MCF 10A (cell line): ENCODE results near the gene AUTS2. TPM values are rescaled to one million over a fixed set of nuclear protein-coding genes. Genes with fewer than 3 reads are reported as not detected.

ENCODE experiments used
- BruUV-seq: library from RNA; stranded (reverse); fragments of 400-500 nt; replicated peaks from 2 replicates; lab custom pipeline; 2021; lab: Mats Ljungman, UMichigan
- CTCF ChIA-PET: fragments of 300-600 bp; sonication (Branson Sonifier 250); formaldehyde crosslinking; extraction: SDS; loops from one replicate; lab custom pipeline; 2021; ENCODE audit warnings: antibody characterized with exemption, inconsistent platforms; lab: Yijun Ruan, JAX
- POLR2A ChIA-PET: fragments of 300-600, 350-650 bp; sonication (Branson Sonifier 250); formaldehyde crosslinking; extraction: SDS; loops from one replicate; lab custom pipeline; 2020; ENCODE audit warnings: antibody characterized with exemption, inconsistent platforms; lab: Yijun Ruan, JAX
- DNase-seq: peaks from one replicate; pipeline ENCODE4 v3.0.0-alpha.2; 2018; ENCODE audit not compliant: unreplicated experiment
- H3K27ac Mint-ChIP-seq: one replicate; pipeline ENCODE4 v1.8.0; 2022; ENCODE audit warnings: mild to moderate bottlenecking, low read depth, mixed read lengths; ENCODE audit not compliant: unreplicated experiment
- H3K27me3 Mint-ChIP-seq: one replicate; pipeline ENCODE4 v1.8.0; 2022; ENCODE audit warnings: mixed read lengths; ENCODE audit not compliant: insufficient read depth, unreplicated experiment
- H3K36me3 Mint-ChIP-seq: one replicate; pipeline ENCODE4 v1.8.0; 2022; ENCODE audit warnings: mild to moderate bottlenecking, moderate library complexity, mixed read lengths; ENCODE audit not compliant: insufficient read depth, unreplicated experiment
- H3K4me1 Mint-ChIP-seq: one replicate; pipeline ENCODE4 v1.8.0; 2022; ENCODE audit warnings: mixed read lengths; ENCODE audit not compliant: insufficient read depth, unreplicated experiment
- H3K4me3 Mint-ChIP-seq: one replicate; pipeline ENCODE4 v1.8.0; 2022; ENCODE audit warnings: mild to moderate bottlenecking, moderate library complexity, mixed read lengths; ENCODE audit not compliant: unreplicated experiment
- H3K9me3 Mint-ChIP-seq: one replicate; pipeline ENCODE4 v1.8.0; 2022; ENCODE audit warnings: mixed read lengths; ENCODE audit not compliant: unreplicated experiment
- CTCF ChIP-seq: fragments of 200-600 bp; IDR thresholded peaks from one replicate; pipeline ENCODE4 v1.8.0; 2022; ENCODE audit warnings: antibody characterized with exemption, mild to moderate bottlenecking; ENCODE audit not compliant: unreplicated experiment
- intact Hi-C: fragments of 100-400 bp; cut with micrococcal nuclease; formaldehyde crosslinking; loops from 2 replicates; pipeline ENCODE4 v1.14.1; 2022
- total RNA-seq: library from RNA; stranded (reverse); gene quantifications from 2 replicates; pipeline ENCODE4 v1.2.3, GENCODE V29; 2022

AUTS2 gene
- total RNA-seq, 1 experiment from 2014 or later = 1.3 TPM

- H3K4me3 Mint-ChIP-seq = no peak overlapping the region
- intact Hi-C loops = no loop called here
- no peak overlapping the region for H3K27ac Mint-ChIP-seq
Measured at GRCh38 chr7:69633122-69633831, 35.0 kb downstream of the AUTS2 start.

DNA sequence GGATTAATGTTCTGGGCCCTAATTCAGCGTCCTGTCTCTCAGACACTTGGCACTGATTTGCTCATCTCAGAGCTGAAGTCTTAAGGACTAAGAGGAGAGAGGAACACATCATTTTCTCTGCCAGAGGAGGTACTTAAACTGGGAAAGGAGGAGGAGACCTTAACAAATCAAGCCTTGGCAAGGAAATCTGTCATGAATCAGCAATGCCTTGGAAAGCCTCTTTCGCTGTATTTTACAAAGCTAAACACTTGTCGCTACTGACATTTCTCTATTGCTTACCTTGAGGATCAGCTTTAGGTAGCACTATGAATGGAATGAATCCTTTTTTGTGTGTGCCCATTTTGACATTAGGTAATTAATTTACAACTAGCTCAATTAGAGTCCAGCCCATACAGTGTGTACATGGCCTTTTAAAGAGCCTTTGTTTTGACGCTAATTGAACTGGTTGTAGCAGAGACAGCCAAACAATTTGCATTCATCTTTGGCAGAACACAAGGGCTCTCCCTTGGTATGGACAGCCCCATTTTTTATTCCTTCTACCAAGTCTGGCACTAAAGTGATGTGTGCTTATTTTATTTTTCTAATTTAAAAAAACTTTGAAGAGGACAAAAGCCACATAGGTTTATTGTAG is 37.4 kb downstream of the AUTS2 start:
- H3K27ac Mint-ChIP-seq = no peak overlapping the region
- intact Hi-C loops = no loop called here
- H3K9me3 Mint-ChIP-seq = peaks cover 15% of the 10 kb centered on the region

More at GRCh38 chr7:69633122-69633831, 35.0 kb downstream of the AUTS2 start:
- BruUV-seq = no TSS peak
- CTCF ChIA-PET = no interaction called here
- Mint-ChIP-seq H3K36me3 (no peaks in the 10 kb centered on the region), H3K4me1 (no peaks in the 10 kb centered on the region), H3K9me3 (peaks cover 8% of the 10 kb centered on the region), H3K27me3 (no peaks in the 10 kb centered on the region)
- TF ChIP-seq CTCF = no peak
- POLR2A ChIA-PET = no interaction called here
- no peak for DNase-seq

DNA sequence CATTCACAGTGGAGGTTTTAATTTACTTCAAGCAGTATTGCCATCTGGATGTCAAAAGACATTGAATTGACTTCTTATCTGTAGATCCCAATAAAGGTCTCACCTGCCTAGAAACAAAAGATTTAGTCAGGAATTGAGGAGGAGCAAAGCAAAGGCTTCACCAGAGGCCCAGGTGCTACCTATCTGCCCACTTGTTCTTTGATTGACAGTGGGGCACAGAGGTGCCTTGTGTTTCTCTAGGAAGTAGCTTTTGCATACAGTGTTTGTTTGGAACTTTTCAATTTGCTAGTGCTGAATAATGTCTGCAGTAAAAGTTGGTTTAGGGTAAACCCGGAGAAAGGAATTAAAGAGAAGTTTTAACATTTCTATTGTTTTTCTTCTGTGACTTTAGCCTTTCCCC is 40.4 kb downstream of the AUTS2 start:
- no peaks in the 10 kb centered on the region for H3K4me1 Mint-ChIP-seq
- intact Hi-C loops = no loop called here
- BruUV-seq = no TSS peak
- H3K9me3 Mint-ChIP-seq = peaks cover 7% of the 10 kb centered on the region
- H3K27me3 Mint-ChIP-seq = no peaks in the 10 kb centered on the region
- H3K4me3 Mint-ChIP-seq = no peak overlapping the region
- no peaks in the 10 kb centered on the region for H3K36me3 Mint-ChIP-seq
- no peak for TF ChIP-seq CTCF
- CTCF ChIA-PET = no interaction called here
- no peak overlapping the region for H3K27ac Mint-ChIP-seq
- DNase-seq = no peak
- POLR2A ChIA-PET = no interaction called here

More for the DNA sequence above, 37.4 kb downstream of the AUTS2 start:
- Mint-ChIP-seq H3K27me3 (no peaks in the 10 kb centered on the region), H3K4me1 (no peaks in the 10 kb centered on the region), H3K36me3 (no peaks in the 10 kb centered on the region), H3K4me3 (no peak overlapping the region)
- no TSS peak for BruUV-seq
- no peak for TF ChIP-seq CTCF
- POLR2A ChIA-PET = no interaction called here
- no peak for DNase-seq
- CTCF ChIA-PET = interaction anchor here (0.8 kb wide), 1 partner anchor 101 kb away, joined by 4 read pairs; no protein-coding TSS in a partner anchor

DNA sequence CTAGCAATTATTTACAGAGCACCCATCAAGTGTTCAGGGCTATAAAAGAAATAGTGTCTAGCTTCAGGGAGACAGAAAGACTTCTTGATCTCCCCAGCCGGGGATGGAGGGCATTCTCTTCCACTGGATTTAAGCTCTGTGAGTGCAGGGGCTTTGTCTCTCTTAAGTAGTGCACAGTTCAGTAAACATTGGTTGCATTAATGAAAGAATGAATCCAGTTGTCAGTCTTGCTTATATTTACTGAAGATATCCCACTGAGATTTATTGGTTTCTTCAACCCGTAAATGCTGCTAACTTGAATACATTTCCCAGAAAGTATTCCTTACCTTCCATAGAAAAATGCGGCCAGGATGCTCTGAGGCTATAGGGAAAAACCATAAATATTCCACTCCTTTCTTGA is 41.9 kb downstream of the AUTS2 start:
- no peak for TF ChIP-seq CTCF
- POLR2A ChIA-PET = no interaction called here
- no peaks in the 10 kb centered on the region for H3K4me1 Mint-ChIP-seq

More for the DNA sequence above, 41.9 kb downstream of the AUTS2 start:
- peaks cover 7% of the 10 kb centered on the region for H3K9me3 Mint-ChIP-seq
- H3K27ac Mint-ChIP-seq = no peak overlapping the region
- no peaks in the 10 kb centered on the region for H3K27me3 Mint-ChIP-seq
- no peak for DNase-seq
- BruUV-seq = no TSS peak
- no peaks in the 10 kb centered on the region for H3K36me3 Mint-ChIP-seq
- intact Hi-C loops = no loop called here
- H3K4me3 Mint-ChIP-seq = no peak overlapping the region
- CTCF ChIA-PET = no interaction called here
